ENCODE data around the gene DNASE1L1.
"Not testable (repeated sequence)": the region's sequence is repeated elsewhere in the genome, so short reads cannot be mapped to it uniquely, and the experiment has no call there.

Gene DNASE1L1

GRCh38 chrX:154403192-154403591, 5.9 kb downstream of the DNASE1L1 start:
- no peak for DNase-seq

DNA sequence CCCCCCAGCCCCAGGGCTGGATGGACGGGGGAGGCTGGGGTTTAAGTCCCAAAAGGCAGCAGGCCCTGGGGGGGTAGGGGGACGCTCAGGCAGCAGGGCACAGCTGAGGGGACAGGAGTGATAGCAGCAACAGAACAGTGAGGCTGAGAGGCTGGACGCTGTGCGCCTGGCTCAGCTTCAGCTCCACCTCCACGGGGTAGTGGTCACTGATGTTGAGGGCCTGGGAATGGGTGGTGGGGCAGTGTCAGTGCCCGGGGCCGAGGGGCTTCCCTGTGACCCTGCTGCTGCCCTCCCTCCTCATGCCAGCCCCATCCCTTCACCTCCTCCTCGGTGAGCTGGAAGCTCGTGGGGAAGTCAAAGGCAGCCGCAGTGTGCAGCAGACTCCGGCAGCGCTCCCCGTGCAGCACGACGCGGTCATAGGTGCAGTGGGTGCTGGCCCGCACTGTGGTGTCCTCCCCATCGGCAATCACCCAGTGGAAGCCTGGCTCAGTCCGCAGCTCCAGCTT, 6.4 kb downstream of the DNASE1L1 start:
- DNase-seq = no peak

- no peak for DNase-seq
These were observed 7.0 kb downstream of the DNASE1L1 start for GRCh38 chrX:154401918-154402621.

DNA sequence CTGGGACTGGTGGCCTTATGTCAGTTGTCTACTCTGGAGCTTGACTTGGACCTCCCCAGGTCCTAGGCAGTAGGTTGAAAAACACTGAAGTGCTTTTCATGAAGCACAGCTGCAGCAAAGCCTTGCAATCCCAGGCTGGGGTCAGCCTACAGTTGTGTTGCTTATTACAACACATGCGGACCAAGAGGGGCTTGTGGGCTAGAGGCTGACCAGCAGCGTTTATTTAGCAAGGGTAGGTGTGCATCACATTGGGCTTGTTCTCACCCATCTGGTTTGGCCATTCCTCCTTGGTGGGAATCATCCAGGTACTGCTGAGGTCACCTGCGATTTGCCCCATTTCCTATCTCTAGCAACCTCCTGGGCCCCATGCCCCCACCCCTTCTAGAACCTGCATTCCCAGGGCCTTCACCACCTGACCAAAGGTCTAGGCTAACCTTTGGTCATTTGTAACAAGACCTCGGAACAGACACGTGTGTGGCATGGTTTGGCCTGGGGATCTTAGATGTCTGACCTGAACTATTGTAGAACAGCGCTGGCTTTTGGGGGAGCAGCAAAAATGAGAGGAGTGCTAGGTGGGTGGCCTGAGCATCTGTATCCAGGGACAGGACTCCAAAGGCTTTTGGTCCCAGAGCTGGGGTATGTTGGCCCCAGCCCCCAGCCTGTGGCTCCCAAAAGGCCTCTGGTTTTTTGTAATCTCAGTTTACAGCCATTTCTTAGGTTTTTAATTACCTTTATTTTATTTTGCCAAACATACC, 7.8 kb downstream of the DNASE1L1 start:
- no peak for DNase-seq

DNA sequence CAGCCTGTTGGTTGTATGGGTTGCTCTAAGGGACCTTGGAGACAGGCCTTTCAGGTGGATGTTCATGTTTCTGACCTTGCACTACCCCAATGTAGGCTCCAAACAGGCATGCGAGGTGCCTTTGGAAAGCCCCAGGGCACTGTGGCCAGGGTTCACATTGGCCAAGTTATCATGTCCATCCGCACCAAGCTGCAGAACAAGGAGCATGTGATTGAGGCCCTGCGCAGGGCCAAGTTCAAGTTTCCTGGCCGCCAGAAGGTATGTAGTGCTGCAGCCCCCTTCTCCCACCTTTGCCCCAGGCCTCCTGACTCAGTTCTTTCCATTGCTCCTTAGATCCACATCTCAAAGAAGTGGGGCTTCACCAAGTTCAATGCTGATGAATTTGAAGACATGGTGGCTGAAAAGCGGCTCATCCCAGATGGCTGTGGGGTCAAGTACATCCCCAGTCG, 8.7 kb downstream of the DNASE1L1 start:
- not testable (repeated sequence) for DNase-seq

- DNase-seq = no peak
These were observed 9.3 kb downstream of the DNASE1L1 start for GRCh38 chrX:154399527-154400368.

DNA sequence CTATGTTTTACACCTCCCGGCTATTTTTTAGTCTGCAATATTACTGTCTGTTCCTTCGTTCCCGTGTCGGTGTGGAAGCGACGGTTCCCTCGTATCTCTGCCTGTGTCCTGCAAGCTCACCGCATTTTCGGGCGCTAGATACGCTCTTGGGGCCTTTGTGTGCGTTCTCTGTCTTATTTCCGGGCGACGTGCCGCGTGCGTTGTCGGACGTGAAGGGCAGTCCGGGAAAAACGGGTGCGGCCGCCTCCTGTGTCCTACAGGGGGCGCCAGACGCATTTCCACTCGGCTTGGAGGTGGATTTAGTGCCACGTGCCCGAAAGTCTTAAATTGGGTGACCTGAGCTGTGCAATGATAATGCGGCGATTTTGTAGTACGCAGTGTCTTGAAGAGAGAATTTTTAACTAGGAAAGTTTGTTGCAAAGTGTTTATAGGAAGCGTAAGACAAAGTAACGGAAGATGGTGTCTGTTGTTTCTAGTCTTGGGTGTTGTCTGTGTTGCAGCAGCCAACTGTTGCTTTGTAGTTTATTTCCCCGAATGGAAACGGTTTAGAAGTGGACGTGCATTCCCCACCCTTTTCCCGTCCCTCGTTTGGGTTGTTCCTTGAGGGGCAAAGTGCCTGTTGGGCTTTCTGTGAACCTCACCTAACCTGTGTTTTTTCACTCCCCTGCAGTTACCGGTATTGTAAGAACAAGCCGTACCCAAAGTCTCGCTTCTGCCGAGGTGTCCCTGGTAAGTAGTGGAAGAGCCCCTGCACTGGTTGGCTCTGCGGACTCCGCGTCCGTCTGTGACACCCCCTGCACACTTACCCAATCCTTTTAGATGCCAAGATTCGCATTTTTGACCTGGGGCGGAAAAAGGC, 10.2 kb downstream of the DNASE1L1 start:
- DNase-seq = peak; percentile 38

DNA sequence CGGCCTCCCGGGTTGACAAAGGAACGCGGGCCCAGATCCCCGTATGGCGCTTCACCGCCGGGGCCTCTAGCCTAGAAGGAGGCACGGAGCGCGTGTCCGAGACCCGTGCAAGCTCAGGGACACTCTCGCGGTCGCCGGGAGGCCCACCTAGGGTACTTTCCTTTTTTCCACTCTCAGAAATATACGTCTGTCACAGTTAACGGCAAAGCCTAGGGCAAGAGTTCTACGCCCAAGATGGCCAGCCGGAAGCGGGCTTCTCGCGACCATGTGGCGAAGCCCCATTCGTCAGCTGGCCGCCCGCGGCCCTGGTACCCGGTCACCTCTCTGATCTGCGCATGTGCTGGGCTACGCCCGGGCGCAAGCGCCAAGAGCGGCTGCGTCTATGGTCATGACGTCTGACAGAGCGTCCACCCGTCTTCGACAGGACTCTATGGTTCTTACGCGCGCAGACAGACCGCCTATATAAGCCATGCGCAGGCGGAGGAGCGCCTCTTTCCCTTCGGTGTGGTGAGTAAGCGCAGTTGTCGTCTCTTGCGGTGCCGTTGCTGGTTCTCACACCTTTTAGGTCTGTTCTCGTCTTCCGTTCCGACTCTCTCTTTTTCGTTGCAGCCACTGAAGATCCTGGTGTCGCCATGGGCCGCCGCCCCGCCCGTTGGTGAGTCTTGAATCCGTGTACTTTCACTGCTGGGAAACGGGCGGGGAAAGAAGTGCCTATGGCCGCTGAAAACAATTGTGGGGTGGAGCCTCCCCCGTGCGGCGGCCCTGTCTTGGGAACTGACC, 11.0 kb downstream of the DNASE1L1 start, which contains the start of gene RPL10:
TSS of gene RPL10 (plus strand) at position 490 of the 780 bp plus-strand sequence. CDS start at position 633, 143 bp downstream.
- DNase-seq = peak; percentile 81

- DNase-seq = peak; percentile 66
These were observed 11.8 kb downstream of the DNASE1L1 start for GRCh38 chrX:154396973-154397887.

DNA sequence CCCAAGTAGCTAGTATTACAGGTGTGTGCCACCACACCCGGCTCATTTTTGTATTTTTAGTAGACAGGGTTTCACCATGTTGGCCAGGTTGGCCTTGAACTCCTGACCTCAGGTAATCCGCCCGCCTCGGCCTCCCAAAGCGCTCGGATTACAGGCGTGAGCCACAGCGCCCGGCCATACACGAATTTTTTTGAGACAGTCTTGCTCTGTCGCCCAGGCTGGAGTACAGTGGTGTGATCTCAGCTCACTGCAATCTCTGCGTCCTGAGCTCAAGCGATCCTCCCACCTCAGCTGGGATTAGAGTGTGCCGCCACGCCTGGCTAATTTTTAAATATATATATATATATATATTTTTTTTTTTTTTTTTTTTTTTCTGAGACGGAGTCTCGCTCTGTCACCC, 12.7 kb downstream of the DNASE1L1 start:
- not testable (repeated sequence) for DNase-seq

- not testable (repeated sequence) for DNase-seq
These were observed 19.0 kb downstream of the DNASE1L1 start for GRCh38 chrX:154389812-154390747.

DNA sequence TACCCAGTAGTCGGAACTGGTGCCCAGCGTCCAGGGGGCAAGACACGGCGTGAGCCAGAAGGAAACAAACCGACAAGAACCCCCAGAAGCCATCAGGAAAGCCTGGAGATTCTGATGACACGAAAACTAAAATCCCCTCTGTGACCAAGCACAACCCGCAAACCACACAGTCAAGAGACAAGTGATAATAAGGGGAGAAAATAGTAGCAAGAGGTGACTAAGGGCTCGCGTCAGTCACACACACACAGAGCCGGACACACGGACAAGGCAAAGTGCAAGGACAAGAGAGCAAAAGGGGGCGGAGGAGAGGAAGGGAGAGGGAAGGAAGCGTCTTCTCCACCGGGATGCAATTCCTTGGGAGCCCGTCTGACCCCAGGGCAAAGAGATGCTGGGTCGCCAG, 20.4 kb downstream of the DNASE1L1 start:
- DNase-seq = not testable (repeated sequence)

- DNase-seq = not testable (repeated sequence)
These were observed 21.0 kb downstream of the DNASE1L1 start for GRCh38 chrX:154388094-154388493.

GRCh38 chrX:154384284-154384892, 24.7 kb downstream of the DNASE1L1 start:
- no peak for DNase-seq

- no peak for DNase-seq
These were observed 25.4 kb downstream of the DNASE1L1 start for GRCh38 chrX:154383359-154384283.

GRCh38 chrX:154382483-154383069, 26.5 kb downstream of the DNASE1L1 start:
- DNase-seq = no peak

GRCh38 chrX:154381271-154381670, 27.8 kb downstream of the DNASE1L1 start:
- DNase-seq = no peak

Data from NCI-H510A (cell line).